Ureter (tissue), 1 donor: Measurements from ENCODE around the gene RPP14. TPM values are rescaled to one million over a fixed set of nuclear protein-coding genes. Genes with fewer than 3 reads are reported as not detected.
"Not testable (repeated sequence)": the region's sequence is repeated elsewhere in the genome, so short reads cannot be mapped to it uniquely, and the experiment has no call there.

ENCODE experiments used
- DNase-seq: peaks from one replicate; pipeline ENCODE4 v3.0.0-alpha.2; 2020; ENCODE audit warnings: low spot score
- total RNA-seq: library from RNA; stranded (reverse); gene quantifications from one replicate; pipeline ENCODE4 v1.2.4, GENCODE V29; 2023
- donor health status: DM: yes; HTN: yes; CAD: no.

RPP14 gene
- 17.0 TPM for total RNA-seq

GRCh38 chr3:58305882-58306711 lies at the start of gene RPP14, which contains the start of gene HTD2:
Gene RPP14, plus strand, starts transcription at chr3:58306245. Its CDS starts 4,085 bp downstream, at chr3:58310330.
Gene HTD2, plus strand, starts transcription at chr3:58306520. Its CDS starts 11,094 bp downstream, at chr3:58317614.
- peak; percentile 99 for DNase-seq

DNA sequence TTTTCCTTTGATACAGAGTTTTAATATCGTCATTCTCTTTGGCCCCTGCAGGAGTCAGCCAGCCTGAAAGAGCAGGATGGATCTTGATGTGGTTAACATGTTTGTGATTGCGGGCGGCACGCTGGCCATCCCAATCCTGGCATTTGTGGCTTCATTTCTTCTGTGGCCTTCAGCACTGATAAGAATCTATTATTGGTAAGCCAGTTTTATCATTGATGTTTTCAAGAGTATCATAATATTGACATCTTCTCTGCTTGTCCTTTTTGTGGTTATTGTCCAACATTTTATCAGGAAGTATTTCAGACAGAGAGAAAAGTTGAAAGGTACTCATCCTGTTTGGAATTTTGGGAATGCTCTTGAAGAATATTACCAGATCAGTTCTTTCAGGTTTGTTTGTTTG lies 49.5 kb upstream of the RPP14 start:
- no peak for DNase-seq

GRCh38 chr3:58258392-58259055 lies 47.5 kb upstream of the RPP14 start:
- DNase-seq, result no peak

GRCh38 chr3:58260261-58260731 lies 45.7 kb upstream of the RPP14 start:
- DNase-seq, result no peak

GRCh38 chr3:58260733-58261132 lies 45.3 kb upstream of the RPP14 start:
- DNase-seq, result no peak

DNA sequence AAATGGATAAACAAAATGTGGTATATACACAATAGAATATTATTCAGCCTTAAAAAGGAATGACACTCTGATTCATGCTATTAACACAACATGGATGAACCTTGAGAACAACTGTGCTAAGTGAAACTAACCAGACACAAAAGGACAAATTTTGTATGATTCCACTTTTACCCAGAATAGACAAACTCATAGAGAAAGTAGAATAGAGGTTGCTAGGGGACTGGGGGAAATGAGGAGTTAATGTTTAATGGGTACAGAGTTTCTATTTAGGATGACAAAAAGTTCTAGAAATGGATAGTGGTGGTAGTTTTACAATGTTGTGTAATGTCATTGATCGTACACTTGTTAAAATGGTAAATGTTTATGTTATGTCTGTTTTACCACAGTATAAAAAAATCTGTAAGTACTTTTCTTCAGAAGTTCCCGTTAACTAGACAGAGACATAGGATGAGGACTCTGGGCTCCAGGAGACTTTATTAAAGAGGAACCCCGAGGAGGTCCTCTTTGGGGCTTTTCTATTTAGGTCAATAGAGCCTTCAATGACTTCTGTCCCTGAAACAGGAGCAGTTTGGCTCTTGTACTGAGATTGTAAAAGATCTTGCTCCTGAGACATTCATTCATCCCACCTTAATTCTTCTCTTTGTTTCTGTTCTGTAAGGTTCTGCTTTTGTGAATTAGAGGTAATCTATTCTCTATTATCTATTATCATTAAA lies 43.9 kb upstream of the RPP14 start:
- no peak for DNase-seq

DNA sequence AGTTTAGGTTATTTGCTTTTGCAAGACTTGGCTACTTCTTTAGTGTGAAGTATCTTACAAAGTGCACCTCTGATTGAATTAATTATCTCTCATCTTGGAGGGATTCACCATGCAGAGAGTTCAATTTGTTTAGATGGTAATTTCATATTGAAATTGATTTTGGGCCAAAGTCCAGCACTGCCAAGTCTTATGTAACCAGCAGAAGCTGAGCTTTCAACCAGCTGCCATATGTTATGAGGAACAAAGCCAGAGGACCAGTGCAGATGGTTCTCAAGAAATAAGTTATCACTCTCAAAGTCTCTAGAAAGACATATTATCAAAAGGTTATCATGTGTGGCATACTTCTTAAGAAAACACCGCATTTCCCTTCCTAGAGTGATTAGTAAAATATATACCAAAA lies 39.5 kb upstream of the RPP14 start:
- no peak for DNase-seq

GRCh38 chr3:58267543-58267942 lies 38.5 kb upstream of the RPP14 start:
- not testable (repeated sequence) for DNase-seq

- no peak for DNase-seq
Measured at GRCh38 chr3:58269356-58269755, 36.7 kb upstream of the RPP14 start.

DNA sequence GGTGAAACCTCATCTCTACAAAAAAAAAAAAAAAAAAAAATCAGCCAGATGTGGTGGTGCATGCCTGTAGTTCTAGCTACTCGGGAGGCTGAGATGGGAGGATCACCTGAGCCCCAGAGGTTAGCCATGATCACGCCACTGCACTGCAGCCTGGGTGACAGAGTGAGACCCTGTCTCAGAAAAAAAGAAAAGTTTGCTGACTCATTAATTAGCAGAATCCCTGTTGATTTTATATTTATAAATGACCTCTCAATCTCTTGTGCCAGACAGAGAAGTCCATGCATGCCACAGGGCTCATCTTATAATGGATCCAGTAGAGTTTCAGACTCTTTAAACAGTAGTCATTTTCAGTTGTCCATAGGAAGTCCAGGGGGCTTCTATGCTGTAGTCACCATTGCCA lies 35.6 kb upstream of the RPP14 start:
- no peak for DNase-seq

DNA sequence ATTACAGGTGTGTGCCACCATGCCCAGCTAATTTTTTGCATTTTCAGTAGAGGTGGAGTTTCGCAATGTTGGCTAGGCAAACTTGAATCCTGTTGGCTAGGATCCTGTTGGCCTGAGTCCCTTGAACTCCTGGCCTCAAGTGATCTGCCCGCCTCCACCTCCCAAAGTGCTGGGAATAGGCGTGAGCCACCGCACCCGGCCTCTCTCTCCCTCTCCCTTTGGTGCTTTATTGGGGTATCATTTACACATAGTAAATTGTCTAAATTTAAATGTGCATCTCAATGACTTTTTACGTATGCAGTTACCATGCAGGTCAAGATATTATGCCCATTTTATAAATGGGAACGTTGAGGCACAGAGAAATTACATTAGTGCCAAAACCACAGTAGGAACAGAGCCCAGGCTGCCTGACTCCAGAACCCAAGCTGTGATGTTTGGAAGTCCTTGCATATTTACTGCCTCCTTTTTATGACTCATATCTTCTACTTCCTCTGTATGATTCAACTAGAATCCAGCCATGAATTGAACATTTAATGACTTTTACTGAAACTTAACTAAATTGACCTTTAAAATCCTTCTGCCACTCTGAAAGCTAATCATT lies 34.0 kb upstream of the RPP14 start:
- no peak for DNase-seq

DNA sequence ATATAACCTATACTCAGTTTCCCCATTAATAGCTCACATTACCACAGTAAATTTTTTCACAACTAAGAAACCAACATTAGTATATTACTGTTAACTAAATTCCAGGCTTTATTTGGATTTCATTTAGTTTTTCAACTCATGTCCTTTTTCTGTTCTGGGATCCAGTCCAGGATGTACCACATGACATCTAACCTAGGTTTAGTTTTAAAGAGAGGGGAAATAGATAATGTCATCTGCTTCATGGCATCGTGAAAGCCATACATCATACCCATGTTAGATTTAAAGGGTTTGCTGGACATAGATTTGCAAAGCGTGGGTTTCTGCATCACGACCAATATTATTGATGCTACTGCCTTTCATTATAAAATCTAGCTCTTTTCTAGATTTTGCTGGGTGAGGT lies 33.2 kb upstream of the RPP14 start:
- DNase-seq, result no peak

- DNase-seq, result not testable (repeated sequence)
Measured at GRCh38 chr3:58273362-58273761, 32.7 kb upstream of the RPP14 start.

DNA sequence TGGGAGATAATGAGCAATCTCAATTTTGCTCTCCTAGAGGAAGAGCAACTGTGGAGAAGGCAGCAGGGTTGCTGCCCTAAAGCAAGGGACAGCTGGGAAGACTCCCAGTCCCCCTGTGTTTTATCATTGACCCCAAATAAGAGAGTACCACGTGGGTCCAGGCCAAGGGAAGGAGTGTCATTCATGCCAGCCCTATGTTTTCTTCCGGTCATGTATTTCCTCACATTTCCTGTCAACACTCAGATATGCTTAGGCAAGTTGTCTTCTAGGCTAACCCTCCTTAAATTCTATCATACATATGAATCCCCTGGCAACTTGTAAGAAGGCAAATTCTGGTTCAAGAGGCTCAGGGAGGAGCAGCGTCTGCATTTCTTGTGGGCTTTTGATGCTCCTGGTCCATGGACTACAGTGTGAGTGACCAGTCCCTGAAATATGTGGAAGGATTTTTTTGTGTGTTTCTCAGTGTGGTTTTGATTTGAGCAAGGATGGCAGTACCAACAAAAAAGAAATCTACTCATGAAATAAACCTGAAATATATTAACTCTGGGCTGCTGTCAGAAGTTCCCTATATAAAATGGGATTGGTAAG lies 31.9 kb upstream of the RPP14 start:
- no peak for DNase-seq

DNA sequence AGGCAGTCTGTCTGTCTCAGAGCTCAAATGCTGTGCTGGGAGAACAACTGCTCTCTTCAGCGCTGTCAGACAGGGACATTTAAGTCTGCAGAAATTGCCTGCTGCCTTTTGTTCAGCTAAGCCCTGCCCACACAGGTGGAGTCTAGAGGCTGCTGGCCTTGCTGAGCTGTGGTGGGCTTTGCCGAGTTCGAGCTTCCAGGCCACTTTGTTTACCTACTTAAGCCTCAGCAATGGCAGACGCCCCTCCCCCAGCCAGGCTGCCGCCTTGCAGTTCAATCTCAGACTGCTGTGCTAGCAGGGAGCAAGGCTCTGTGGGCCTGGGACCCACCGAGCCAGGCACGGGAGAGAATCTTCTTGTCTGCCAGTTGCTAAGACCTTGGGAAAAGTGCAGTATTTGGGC lies 25.0 kb upstream of the RPP14 start:
- no peak for DNase-seq

DNA sequence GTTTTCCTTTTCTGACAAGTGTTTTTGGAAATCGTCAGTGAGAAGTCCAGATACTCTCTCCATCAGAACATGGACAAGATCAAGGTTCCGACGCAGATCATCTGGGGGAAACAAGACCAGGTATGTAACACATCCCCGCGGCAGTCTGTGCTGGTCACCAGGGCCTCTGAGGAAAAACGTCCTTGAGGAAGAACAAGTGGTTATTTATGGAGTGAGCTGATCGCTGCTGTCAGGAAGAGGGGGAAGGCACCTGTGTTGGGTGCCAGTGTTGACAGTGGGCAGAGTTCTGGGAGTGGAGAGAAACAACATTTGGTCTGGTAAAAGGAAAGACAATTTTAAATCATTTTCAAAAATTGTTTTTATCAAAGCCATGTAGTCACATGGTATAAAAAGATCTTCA lies 20.7 kb upstream of the RPP14 start:
- DNase-seq, result no peak

- no peak for DNase-seq
Measured at GRCh38 chr3:58287354-58287753, 18.7 kb upstream of the RPP14 start.

DNA sequence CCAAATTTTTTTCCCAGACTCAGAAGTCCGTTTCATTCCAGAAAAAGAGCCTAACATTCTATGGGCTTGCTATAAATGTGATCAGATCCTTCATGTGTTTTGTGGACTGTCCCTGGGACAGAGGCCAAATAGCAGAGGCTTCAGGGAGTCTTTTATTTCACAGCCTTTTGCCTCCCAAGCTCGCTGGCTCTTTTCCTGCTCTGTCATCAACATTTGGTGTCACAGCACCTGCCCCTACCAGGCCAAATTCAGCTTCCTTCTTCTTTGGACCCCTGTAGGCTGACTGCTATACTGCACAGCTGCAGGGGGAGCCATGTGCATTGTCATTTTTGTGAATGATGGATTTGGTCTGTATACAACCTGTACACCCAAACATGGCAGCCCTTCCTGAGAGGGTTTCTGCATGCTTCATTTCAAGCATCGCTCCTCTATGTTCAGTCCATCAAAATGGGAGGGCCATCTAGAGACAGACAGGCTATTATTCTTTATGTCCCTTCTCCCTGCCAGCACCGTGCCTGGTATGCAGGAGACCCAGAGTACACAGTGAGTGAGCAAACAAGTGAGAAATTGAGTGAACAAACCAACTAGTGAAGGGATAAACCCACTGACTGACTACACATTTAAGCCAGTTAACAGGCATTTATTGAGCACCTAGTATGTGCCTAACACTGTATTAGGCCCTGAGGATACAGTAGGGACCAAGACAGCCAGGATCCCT lies 17.9 kb upstream of the RPP14 start:
- no peak for DNase-seq

DNA sequence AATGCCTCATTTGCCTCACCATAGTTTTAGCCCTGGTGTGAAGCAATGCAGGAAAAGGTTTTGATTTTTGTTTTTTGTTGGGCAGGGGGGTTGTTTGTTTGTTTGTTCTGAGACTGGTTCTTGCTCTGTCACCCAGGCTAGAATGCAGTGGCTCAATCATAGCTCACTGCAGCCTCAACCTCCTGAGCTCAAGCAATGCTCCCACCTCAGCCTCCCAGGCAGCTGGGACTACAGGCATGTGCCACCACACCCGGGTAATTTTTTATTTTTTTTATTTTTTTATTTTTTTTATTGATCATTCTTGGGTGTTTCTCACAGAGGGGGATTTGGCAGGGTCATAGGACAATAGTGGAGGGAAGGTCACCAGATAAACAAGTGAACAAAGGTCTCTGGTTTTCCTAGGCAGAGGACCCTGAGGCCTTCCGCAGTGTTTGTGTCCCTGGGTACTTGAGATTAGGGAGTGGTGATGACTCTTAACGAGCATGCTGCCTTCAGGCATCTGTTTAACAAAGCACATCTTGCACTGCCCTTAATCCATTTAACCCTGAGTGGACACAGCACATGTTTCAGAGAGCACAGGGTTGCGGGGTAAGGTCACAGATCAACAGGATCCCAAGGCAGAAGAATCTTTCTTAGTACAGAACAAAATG lies 17.0 kb upstream of the RPP14 start:
- not testable (repeated sequence) for DNase-seq

DNA sequence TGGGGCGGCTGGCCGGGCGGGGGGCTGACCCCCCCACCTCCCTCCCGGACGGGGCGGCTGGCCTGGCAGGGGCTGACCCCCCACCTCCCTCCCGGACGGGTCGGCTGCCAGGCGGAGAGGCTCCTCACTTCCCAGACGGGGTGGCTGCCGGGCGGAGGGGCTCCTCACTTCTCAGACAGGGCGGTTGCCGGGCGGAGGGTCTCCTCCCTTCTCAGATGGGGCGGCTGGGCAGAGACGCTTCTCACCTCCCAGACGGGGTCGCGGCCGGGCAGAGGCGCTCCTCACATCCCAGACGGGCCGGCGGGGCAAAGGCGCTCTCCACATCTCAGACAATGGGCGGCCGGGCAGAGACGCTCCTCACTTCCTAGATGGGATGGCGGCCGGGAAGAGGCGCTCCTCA lies 15.6 kb upstream of the RPP14 start:
- DNase-seq, result not testable (repeated sequence)
